ENCODE data around the gene ERCC1.

DNA sequence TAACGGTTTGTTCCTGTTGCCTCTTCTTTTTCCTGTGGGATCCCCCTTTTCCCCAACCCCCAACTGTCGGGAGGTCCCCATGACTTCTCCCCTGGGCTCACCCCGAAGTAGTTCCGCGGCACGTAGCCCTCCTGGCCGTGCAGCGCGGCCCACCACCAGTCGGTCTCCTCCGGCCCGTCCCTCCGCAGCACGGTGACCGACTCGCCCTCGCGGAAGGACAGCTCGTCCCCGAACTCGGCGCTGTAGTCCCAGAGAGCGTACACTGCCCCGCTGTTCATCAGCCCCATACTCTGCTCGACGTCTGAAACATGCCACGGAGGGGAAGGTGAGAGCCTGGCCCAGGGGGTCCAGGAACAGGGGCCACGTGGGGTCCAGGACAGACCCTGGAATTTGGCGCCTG lies 41.3 kb downstream of the ERCC1 start:
- TF ChIP-seq EZH2 (IDR thresholded peaks at IDR 0.05; ENCODE audit: insufficient read depth, low read length) = no peak
- TF ChIP-seq, protein P1, sequence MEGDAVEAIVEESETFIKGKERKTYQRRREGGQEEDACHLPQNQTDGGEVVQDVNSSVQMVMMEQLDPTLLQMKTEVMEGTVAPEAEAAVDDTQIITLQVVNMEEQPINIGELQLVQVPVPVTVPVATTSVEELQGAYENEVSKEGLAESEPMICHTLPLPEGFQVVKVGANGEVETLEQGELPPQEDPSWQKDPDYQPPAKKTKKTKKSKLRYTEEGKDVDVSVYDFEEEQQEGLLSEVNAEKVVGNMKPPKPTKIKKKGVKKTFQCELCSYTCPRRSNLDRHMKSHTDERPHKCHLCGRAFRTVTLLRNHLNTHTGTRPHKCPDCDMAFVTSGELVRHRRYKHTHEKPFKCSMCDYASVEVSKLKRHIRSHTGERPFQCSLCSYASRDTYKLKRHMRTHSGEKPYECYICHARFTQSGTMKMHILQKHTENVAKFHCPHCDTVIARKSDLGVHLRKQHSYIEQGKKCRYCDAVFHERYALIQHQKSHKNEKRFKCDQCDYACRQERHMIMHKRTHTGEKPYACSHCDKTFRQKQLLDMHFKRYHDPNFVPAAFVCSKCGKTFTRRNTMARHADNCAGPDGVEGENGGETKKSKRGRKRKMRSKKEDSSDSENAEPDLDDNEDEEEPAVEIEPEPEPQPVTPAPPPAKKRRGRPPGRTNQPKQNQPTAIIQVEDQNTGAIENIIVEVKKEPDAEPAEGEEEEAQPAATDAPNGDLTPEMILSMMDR (IDR thresholded peaks at IDR 0.05; ENCODE audit: insufficient read depth, low read depth, low read length) = no peak
